HepG2 (cell line): Measurements from ENCODE around the gene NAT9. TPM values are rescaled to one million over a fixed set of nuclear protein-coding genes. Genes with fewer than 3 reads are reported as not detected.

Source experiments
- CC2D1A ChIP-seq: sonication (generic); formaldehyde crosslinking; IDR thresholded peaks from 2 replicates; pipeline ENCODE4 v1.8.1; 2023; ENCODE audit warnings: mild to moderate bottlenecking, missing genetic modification reagents
- CREM ChIP-seq, 2 experiments: sonication (generic) in 1 of 2; formaldehyde crosslinking in 1 of 2; IDR thresholded peaks; 2 replicates each; pipeline versions ENCODE4 v1.4.0 to v1.6.1; 2016 to 2020; ENCODE audit warnings: antibody characterized with exemption in 1 of 2, mild to moderate bottlenecking in 1 of 2, missing genetic modification reagents in 1 of 2
- FOXK2 ChIP-seq: fragments of 450-650 bp; IDR thresholded peaks from 2 replicates; pipeline ENCODE4 v1.6.1; 2016
- NFYC ChIP-seq: IDR thresholded peaks from 2 replicates; pipeline ENCODE4 v1.6.1; 2016; ENCODE audit warnings: missing genetic modification reagents, missing compliant biosample characterization
- NR2F1 ChIP-seq, 2 experiments: fragments of 450-650 bp in 1 of 2; formaldehyde crosslinking in 1 of 2; IDR thresholded peaks; 2 replicates each; pipeline versions ENCODE4 v1.5.0 to v1.6.1; 2016 to 2020; ENCODE audit warnings: mild to moderate bottlenecking in 1 of 2, missing compliant biosample characterization in 1 of 2, missing genetic modification reagents in 1 of 2, moderate library complexity in 1 of 2
- RFX5 ChIP-seq: IDR thresholded peaks from 2 replicates; pipeline ENCODE4 v1.6.1; 2011; ENCODE audit warnings: low read depth, low read length, improper control_type of control experiment
- U2AF1 ChIP-seq: fragments of 200-400 bp; formaldehyde crosslinking; optimal IDR thresholded peaks from 2 replicates; pipeline ENCODE3; 2017; ENCODE audit warnings: mild to moderate bottlenecking, low read depth, low read length
- XBP1 ChIP-seq: sonication (generic); formaldehyde crosslinking; IDR thresholded peaks from 2 replicates; pipeline ENCODE4 v1.5.0; 2020; ENCODE audit warnings: missing genetic modification reagents
- ZFX ChIP-seq: sonication (generic); formaldehyde crosslinking; IDR thresholded peaks from 2 replicates; pipeline ENCODE4 v1.4.0; 2020; ENCODE audit warnings: mild to moderate bottlenecking, low read depth, missing genetic modification reagents, moderate library complexity
- ZNF451 ChIP-seq: sonication (generic); formaldehyde crosslinking; IDR thresholded peaks from 2 replicates; pipeline ENCODE4 v1.5.0; 2020; ENCODE audit warnings: mild to moderate bottlenecking, missing genetic modification reagents
- ZNF572 ChIP-seq: sonication (generic); formaldehyde crosslinking; IDR thresholded peaks from 2 replicates; pipeline ENCODE4 v1.5.1; 2020; ENCODE audit warnings: mild to moderate bottlenecking, missing genetic modification reagents
- ZNF782 ChIP-seq: sonication (generic); formaldehyde crosslinking; IDR thresholded peaks from 2 replicates; pipeline ENCODE4 v1.4.0; 2020; ENCODE audit warnings: missing genetic modification reagents, mild to moderate bottlenecking, borderline replicate concordance
- ZNF816 ChIP-seq: sonication (generic); formaldehyde crosslinking; IDR thresholded peaks from 2 replicates; pipeline ENCODE4 v1.8.0; 2022; ENCODE audit warnings: missing genetic modification reagents, mild to moderate bottlenecking, borderline replicate concordance
- polyA plus RNA-seq, 8 experiments: library from polyadenylated mRNA; depleted of rRNA in 3 of 8; stranded (reverse) in 7 of 8; unstranded in 1 of 8; fragments of >200 nt; fragmentation: Illumina TruSeq in 4 of 8; extraction: Trizol in 4 of 8; gene quantifications; 2 replicates each; pipeline versions ENCODE4 v1.2.1 to v1.2.3, GENCODE V29; 2011 to 2016; ENCODE audit warnings: low read depth in 4 of 8, missing spikeins in 1 of 8, mixed read lengths in 1 of 8; ENCODE audit not compliant: insufficient read depth in 1 of 8
- total RNA-seq, 5 experiments: library from RNA; depleted of rRNA; stranded (reverse); fragments of >200 nt; fragmentation: Illumina TruSeq; extraction: Trizol; gene quantifications; 2 replicates each; pipeline ENCODE4 v1.2.3, GENCODE V29; 2016; ENCODE audit warnings: low read depth in 1 of 5
- TF ChIP-seq, protein P1 (sequence below): sonication (generic); formaldehyde crosslinking; conservative IDR thresholded peaks from 2 replicates; pipeline ENCODE4 v1.8.0; 2022; ENCODE audit warnings: low read depth, missing genetic modification reagents
- TF ChIP-seq, protein P2 (sequence below): sonication (generic); formaldehyde crosslinking; IDR thresholded peaks from 2 replicates; pipeline ENCODE4 v1.4.0; 2020; ENCODE audit warnings: mild to moderate bottlenecking, missing genetic modification reagents
- TF ChIP-seq, protein P3 (sequence below): sonication (generic); formaldehyde crosslinking; IDR thresholded peaks from 2 replicates; pipeline ENCODE4 v1.5.1; 2020; ENCODE audit warnings: missing genetic modification reagents, mild to moderate bottlenecking, borderline replicate concordance
- TF ChIP-seq, protein P4 (sequence below), 2 experiments: sonication (generic) in 1 of 2; formaldehyde crosslinking in 1 of 2; IDR thresholded peaks; 2 replicates each; pipeline versions ENCODE4 v1.5.1 to v1.6.1; 2011 to 2020; ENCODE audit warnings: borderline replicate concordance in 1 of 2, low read depth in 1 of 2, low read length in 1 of 2, mild to moderate bottlenecking in 1 of 2, missing genetic modification reagents in 1 of 2, moderate library complexity in 1 of 2
- TF ChIP-seq, protein P5 (sequence below): sonication (generic); formaldehyde crosslinking; IDR thresholded peaks from 2 replicates; pipeline ENCODE4 v1.4.0; 2020; ENCODE audit warnings: missing genetic modification reagents, mild to moderate bottlenecking, borderline replicate concordance

The NAT9 gene
- total and polyA plus RNA-seq, 2 of the 13 experiments (the other 11 are each of a cell fraction or from before 2014, with no cell fraction given) = 39.7 to 44.2 TPM

DNA sequence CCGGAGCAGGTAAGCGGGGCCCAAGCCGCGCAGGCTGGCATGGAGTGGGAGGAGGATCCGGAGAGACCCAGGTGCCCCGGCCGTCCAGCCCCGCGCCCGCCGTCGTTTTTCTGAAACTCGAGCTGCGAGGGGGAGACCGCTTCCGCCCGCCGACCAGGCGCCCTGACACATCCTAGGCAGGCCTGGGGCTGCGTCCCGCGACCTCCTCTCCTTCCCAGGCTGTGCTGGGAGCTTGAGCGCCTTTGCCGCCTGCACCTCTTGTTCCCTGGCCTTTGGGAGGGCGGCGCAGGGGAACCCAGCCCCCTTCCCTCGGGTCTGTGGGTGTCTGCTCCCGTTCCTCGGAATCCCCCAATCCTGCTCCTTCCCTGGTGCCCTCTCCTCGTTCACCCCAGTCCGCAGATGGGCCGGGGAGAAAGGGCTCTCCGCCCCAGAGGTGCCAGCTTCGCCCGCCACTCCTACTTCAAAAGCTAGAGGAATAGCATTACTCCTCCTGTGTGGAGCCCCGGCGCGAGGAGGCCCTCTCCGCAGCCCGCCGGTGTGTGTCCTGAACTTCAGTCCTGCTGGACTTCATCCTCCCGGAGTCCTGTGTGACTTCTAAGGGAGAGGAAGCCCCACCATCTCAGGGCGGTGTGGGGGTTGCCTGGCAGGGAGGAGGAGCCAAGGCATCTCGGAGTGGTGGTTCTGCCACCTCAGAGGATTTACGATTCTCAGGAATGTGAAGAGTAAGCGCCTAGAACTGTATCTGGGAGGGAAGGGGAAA, 26.7 kb downstream of the NAT9 start (continued):
- TF ChIP-seq, protein P1, sequence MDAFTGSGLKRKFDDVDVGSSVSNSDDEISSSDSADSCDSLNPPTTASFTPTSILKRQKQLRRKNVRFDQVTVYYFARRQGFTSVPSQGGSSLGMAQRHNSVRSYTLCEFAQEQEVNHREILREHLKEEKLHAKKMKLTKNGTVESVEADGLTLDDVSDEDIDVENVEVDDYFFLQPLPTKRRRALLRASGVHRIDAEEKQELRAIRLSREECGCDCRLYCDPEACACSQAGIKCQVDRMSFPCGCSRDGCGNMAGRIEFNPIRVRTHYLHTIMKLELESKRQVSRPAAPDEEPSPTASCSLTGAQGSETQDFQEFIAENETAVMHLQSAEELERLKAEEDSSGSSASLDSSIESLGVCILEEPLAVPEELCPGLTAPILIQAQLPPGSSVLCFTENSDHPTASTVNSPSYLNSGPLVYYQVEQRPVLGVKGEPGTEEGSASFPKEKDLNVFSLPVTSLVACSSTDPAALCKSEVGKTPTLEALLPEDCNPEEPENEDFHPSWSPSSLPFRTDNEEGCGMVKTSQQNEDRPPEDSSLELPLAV (CRISPR knock-in tag) = 0 out of 2 replicates have a peak, but pooled peaks have one; percentile 54
- TF ChIP-seq CREM (IDR thresholded peaks at IDR 0.05) (no peak), CREM (CRISPR knock-in tag; IDR thresholded peaks at IDR 0.05) (no peak), ZNF816 (no peak), ZNF451 (CRISPR knock-in tag) (0 out of 2 replicates have a peak, but pooled peaks have one; percentile 1), ZNF572 (CRISPR knock-in tag) (peak; percentile 86; the same call in 1 of the 2 replicates), NFYC (no peak), U2AF1 (no peak), ZFX (0 out of 2 replicates have a peak, but pooled peaks have one; percentile 13), RFX5 (no peak), XBP1 (CRISPR knock-in tag) (no peak), NR2F1 (CRISPR knock-in tag; IDR thresholded peaks at IDR 0.05) (no peak), ZNF782 (CRISPR knock-in tag) (no peak), CC2D1A (0 out of 2 replicates have a peak, but pooled peaks have one; percentile 48), FOXK2 (no peak)
- TF ChIP-seq, protein P2, sequence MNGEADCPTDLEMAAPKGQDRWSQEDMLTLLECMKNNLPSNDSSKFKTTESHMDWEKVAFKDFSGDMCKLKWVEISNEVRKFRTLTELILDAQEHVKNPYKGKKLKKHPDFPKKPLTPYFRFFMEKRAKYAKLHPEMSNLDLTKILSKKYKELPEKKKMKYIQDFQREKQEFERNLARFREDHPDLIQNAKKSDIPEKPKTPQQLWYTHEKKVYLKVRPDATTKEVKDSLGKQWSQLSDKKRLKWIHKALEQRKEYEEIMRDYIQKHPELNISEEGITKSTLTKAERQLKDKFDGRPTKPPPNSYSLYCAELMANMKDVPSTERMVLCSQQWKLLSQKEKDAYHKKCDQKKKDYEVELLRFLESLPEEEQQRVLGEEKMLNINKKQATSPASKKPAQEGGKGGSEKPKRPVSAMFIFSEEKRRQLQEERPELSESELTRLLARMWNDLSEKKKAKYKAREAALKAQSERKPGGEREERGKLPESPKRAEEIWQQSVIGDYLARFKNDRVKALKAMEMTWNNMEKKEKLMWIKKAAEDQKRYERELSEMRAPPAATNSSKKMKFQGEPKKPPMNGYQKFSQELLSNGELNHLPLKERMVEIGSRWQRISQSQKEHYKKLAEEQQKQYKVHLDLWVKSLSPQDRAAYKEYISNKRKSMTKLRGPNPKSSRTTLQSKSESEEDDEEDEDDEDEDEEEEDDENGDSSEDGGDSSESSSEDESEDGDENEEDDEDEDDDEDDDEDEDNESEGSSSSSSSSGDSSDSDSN = no peak; the same call in 1 of the 2 replicates
- TF ChIP-seq, protein P3, sequence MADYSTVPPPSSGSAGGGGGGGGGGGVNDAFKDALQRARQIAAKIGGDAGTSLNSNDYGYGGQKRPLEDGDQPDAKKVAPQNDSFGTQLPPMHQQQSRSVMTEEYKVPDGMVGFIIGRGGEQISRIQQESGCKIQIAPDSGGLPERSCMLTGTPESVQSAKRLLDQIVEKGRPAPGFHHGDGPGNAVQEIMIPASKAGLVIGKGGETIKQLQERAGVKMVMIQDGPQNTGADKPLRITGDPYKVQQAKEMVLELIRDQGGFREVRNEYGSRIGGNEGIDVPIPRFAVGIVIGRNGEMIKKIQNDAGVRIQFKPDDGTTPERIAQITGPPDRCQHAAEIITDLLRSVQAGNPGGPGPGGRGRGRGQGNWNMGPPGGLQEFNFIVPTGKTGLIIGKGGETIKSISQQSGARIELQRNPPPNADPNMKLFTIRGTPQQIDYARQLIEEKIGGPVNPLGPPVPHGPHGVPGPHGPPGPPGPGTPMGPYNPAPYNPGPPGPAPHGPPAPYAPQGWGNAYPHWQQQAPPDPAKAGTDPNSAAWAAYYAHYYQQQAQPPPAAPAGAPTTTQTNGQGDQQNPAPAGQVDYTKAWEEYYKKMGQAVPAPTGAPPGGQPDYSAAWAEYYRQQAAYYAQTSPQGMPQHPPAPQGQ (CRISPR knock-in tag) = no peak
- TF ChIP-seq, protein P4, sequence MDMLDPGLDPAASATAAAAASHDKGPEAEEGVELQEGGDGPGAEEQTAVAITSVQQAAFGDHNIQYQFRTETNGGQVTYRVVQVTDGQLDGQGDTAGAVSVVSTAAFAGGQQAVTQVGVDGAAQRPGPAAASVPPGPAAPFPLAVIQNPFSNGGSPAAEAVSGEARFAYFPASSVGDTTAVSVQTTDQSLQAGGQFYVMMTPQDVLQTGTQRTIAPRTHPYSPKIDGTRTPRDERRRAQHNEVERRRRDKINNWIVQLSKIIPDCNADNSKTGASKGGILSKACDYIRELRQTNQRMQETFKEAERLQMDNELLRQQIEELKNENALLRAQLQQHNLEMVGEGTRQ (IDR thresholded peaks at IDR 0.05; ENCODE audit: low read depth, low read length) = no peak
- TF ChIP-seq, protein P4 (CRISPR knock-in tag; IDR thresholded peaks at IDR 0.05; ENCODE audit: borderline replicate concordance) = no peak
- TF ChIP-seq, protein P5, sequence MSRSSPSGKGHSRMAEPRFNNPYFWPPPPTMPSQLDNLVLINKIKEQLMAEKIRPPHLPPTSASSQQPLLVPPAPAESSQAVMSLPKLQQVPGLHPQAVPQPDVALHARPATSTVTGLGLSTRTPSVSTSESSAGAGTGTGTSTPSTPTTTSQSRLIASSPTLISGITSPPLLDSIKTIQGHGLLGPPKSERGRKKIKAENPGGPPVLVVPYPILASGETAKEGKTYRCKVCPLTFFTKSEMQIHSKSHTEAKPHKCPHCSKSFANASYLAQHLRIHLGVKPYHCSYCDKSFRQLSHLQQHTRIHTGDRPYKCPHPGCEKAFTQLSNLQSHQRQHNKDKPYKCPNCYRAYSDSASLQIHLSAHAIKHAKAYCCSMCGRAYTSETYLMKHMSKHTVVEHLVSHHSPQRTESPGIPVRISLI (CRISPR knock-in tag) = peak; percentile 38; the same call in 1 of the 2 replicates
